OCI-LY7 (cell line): ENCODE results near the gene EPDR1.

Source experiments
- EZH2phosphoT487 ChIP-seq: fragments of 200-600 bp; sonication (generic); IDR thresholded peaks from 2 replicates; pipeline ENCODE4 v1.6.1; 2018; ENCODE audit warnings: low read depth, borderline replicate concordance, mild to moderate bottlenecking, mixed run types, antibody characterized with exemption, low read length, moderate library complexity, mixed read lengths
- TF ChIP-seq, protein P1 (sequence below): fragments of 200-600 bp; sonication (generic); conservative IDR thresholded peaks from 2 replicates; pipeline ENCODE4 v1.5.1; 2014; ENCODE audit warnings: mild to moderate bottlenecking, antibody characterized with exemption, low read length, moderate library complexity, mixed read lengths

DNA sequence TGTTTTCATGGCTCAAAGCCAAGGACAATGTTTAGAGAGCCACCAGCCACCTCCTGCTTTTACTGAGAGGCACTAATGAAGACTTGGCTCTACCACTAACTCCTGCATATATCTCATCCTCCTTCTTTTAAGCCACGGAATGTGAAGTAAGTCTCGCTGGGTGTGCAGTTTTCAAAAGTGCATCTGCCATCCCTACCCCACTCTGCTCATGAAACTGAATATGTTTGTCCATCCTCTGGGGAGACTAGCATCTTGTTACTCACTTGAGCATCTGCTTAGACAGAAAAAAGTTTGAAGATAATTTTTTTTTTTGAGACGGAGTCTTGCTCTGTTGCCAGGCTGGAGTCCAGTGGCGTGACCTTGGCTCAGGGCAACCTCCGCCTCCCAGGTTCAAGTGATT is 40.8 kb downstream of the EPDR1 start:
- TF ChIP-seq, protein P1, sequence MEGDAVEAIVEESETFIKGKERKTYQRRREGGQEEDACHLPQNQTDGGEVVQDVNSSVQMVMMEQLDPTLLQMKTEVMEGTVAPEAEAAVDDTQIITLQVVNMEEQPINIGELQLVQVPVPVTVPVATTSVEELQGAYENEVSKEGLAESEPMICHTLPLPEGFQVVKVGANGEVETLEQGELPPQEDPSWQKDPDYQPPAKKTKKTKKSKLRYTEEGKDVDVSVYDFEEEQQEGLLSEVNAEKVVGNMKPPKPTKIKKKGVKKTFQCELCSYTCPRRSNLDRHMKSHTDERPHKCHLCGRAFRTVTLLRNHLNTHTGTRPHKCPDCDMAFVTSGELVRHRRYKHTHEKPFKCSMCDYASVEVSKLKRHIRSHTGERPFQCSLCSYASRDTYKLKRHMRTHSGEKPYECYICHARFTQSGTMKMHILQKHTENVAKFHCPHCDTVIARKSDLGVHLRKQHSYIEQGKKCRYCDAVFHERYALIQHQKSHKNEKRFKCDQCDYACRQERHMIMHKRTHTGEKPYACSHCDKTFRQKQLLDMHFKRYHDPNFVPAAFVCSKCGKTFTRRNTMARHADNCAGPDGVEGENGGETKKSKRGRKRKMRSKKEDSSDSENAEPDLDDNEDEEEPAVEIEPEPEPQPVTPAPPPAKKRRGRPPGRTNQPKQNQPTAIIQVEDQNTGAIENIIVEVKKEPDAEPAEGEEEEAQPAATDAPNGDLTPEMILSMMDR = no peak
- TF ChIP-seq EZH2phosphoT487 = no peak
